Measurements from ENCODE around the gene MNAT1.

Gene MNAT1

GRCh38 chr14:60796434-60796833, 61.9 kb downstream of the MNAT1 start:
- no peak for DNase-seq (ENCODE audit: extremely low read depth, insufficient read length)
- Histone ChIP-seq H3K36me3 (ENCODE audit: control insufficient read depth, insufficient read depth, low read length) (no peaks in the 10 kb centered on the region; the same call in none of the 2 replicates), H3K27me3 (replicated peaks; ENCODE audit: control insufficient read depth, insufficient read depth, low read length) (no peaks in the 10 kb centered on the region), H3K4me3 (replicated peaks; ENCODE audit: low read depth, low read length) (no peak overlapping the region)
- no peak for TF ChIP-seq CTCF (IDR thresholded peaks at IDR 0.05; ENCODE audit: insufficient read depth, low read length, poor library complexity, severe bottlenecking)

DNA sequence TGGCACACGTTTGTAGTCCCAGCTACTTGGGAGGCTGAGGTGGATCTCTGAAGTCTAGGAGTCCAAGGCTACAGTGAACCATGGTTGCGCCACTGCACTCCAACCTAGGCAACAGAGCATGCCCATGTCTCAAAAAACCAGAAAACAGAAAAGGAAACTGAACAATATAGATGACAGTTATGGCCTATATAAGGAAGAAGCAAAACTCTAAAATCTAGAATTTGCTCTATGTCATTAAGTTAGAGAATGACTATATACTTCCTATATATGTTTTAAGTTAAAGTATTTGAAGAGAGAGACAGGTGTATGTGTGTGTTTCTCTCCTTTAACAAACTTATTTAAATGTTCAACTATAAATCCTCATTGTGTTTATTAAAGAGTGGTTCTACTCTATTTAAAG, 65.8 kb downstream of the MNAT1 start:
- Histone ChIP-seq H3K27me3 (replicated peaks; ENCODE audit: control insufficient read depth, insufficient read depth, low read length) (no peaks in the 10 kb centered on the region), H3K36me3 (ENCODE audit: control insufficient read depth, insufficient read depth, low read length) (no peaks in the 10 kb centered on the region; the same call in 1 of the 2 replicates), H3K4me3 (replicated peaks; ENCODE audit: low read depth, low read length) (no peak overlapping the region)
- DNase-seq (ENCODE audit: extremely low read depth, insufficient read length), result no peak
- no peak for TF ChIP-seq CTCF (IDR thresholded peaks at IDR 0.05; ENCODE audit: insufficient read depth, low read length, poor library complexity, severe bottlenecking)

GRCh38 chr14:60803871-60804270, 69.3 kb downstream of the MNAT1 start:
- no peaks in the 10 kb centered on the region; the same call in 1 of the 2 replicates for H3K36me3 ChIP-seq (ENCODE audit: control insufficient read depth, insufficient read depth, low read length)
- H3K4me3 ChIP-seq (replicated peaks; ENCODE audit: low read depth, low read length), result no peak overlapping the region
- no peaks in the 10 kb centered on the region for H3K27me3 ChIP-seq (replicated peaks; ENCODE audit: control insufficient read depth, insufficient read depth, low read length)
- TF ChIP-seq CTCF (IDR thresholded peaks at IDR 0.05; ENCODE audit: insufficient read depth, low read length, poor library complexity, severe bottlenecking), result no peak
- DNase-seq (ENCODE audit: extremely low read depth, insufficient read length), result no peak

- no peak for DNase-seq (ENCODE audit: extremely low read depth, insufficient read length)
- TF ChIP-seq CTCF (IDR thresholded peaks at IDR 0.05; ENCODE audit: insufficient read depth, low read length, poor library complexity, severe bottlenecking), result no peak
- Histone ChIP-seq H3K4me3 (replicated peaks; ENCODE audit: low read depth, low read length) (no peak overlapping the region), H3K36me3 (ENCODE audit: control insufficient read depth, insufficient read depth, low read length) (no peaks in the 10 kb centered on the region), H3K27me3 (replicated peaks; ENCODE audit: control insufficient read depth, insufficient read depth, low read length) (no peaks in the 10 kb centered on the region)
Observed at GRCh38 chr14:60805841-60806430, 71.4 kb downstream of the MNAT1 start.

- no peak for TF ChIP-seq CTCF (IDR thresholded peaks at IDR 0.05; ENCODE audit: insufficient read depth, low read length, poor library complexity, severe bottlenecking)
- Histone ChIP-seq H3K27me3 (replicated peaks; ENCODE audit: control insufficient read depth, insufficient read depth, low read length) (no peaks in the 10 kb centered on the region), H3K4me3 (replicated peaks; ENCODE audit: low read depth, low read length) (no peak overlapping the region), H3K36me3 (ENCODE audit: control insufficient read depth, insufficient read depth, low read length) (no peaks in the 10 kb centered on the region; the same call in 1 of the 2 replicates)
- DNase-seq (ENCODE audit: extremely low read depth, insufficient read length), result no peak
Observed at GRCh38 chr14:60807247-60807646, 72.7 kb downstream of the MNAT1 start.

DNA sequence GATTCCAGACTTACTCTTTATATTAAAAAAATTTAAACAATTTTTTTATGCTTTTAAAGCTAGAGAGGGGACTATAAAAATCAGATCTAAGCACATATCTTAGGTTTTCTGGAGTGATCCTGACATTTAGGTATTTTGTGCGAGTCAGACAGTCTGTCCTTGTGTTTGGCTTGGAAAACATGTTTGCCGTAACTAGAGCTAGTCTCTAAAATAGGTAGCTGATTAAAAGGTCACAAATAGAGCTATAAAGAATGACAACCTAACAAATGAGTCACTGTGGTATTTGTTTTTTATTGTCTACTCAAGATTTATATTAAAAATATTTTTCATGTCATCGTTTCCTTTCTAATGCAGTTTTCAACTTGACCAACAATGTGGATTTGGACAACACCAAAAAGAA, 73.4 kb downstream of the MNAT1 start:
- H3K4me3 ChIP-seq (replicated peaks; ENCODE audit: low read depth, low read length), result no peak overlapping the region
- no peaks in the 10 kb centered on the region; the same call in 1 of the 2 replicates for H3K36me3 ChIP-seq (ENCODE audit: control insufficient read depth, insufficient read depth, low read length)
- no peak for TF ChIP-seq CTCF (IDR thresholded peaks at IDR 0.05; ENCODE audit: insufficient read depth, low read length, poor library complexity, severe bottlenecking)
- H3K27me3 ChIP-seq (replicated peaks; ENCODE audit: control insufficient read depth, insufficient read depth, low read length), result no peaks in the 10 kb centered on the region
- no peak for DNase-seq (ENCODE audit: extremely low read depth, insufficient read length)
